COLO668 (cell line): ENCODE measurements around the gene SUGCT.
"Not testable (repeated sequence)": the region's sequence is repeated elsewhere in the genome, so short reads cannot be mapped to it uniquely, and the experiment has no call there.

ENCODE experiments used
- DNase-seq: peaks from one replicate; lab custom pipeline; 2025; ENCODE audit not compliant: unreplicated experiment; lab: John Stamatoyannopoulos, UW

Gene SUGCT

GRCh38 chr7:40199076-40199802, 64.4 kb downstream of the SUGCT start:
- no peak for DNase-seq

DNA sequence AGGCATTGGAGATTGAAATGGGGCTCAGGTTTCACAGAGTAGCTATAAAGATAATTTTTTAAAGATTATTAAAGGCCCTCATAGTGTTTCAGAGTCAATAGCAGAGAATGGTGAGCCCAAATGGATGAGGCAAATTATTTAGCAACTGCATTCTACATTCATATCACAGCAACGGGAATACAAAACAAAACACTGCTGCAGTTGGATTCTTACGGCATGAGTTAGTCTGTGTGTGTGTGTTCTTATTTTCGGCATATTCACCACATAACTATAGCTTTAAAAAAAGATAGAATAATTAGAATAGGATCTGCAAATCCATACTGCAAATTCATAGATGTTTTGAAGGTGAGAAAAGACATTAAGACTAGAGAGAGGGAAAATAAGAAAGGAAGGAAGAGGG, 66.0 kb downstream of the SUGCT start:
- no peak for DNase-seq

DNA sequence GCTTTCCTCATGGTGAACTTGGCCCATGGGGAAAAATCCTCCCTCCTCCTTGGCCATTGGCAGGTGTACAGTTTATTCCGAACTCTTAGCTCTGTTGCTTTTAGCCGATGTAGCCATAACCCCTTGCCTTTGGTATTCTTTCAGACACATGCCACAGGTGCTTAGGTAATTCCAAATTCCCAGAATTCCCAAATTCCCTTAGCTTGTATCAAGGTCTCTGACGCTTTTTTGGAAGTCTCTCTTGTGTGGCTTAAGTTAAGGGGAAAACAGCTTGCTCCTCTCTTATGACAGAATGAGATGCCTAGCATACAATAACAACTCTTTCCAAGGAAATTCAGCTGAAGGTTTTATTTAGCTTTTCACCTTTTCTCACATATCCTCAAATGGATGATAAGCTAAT, 68.0 kb downstream of the SUGCT start:
- DNase-seq: no peak

DNA sequence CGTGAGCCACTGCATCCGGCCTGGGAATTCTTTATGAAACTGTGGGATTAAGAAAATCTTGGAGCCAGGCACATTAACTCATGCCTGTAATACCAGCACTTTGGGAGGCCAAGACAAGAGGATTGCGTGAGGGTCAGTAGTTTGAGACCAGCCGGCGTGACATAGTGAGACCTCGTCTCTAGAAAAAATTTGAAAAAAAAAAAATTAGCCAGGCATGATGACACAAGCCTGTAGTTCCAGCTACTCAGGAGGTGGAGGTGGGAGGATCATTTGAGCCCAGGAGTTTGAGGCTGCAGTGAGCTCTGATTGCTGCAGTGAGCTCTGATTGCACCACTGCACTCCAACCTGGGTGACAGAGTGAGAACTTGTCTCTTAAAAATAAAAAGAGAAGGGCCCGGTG, 69.8 kb downstream of the SUGCT start:
- DNase-seq: no peak

GRCh38 chr7:40205992-40206391, 71.2 kb downstream of the SUGCT start:
- DNase-seq: no peak

DNA sequence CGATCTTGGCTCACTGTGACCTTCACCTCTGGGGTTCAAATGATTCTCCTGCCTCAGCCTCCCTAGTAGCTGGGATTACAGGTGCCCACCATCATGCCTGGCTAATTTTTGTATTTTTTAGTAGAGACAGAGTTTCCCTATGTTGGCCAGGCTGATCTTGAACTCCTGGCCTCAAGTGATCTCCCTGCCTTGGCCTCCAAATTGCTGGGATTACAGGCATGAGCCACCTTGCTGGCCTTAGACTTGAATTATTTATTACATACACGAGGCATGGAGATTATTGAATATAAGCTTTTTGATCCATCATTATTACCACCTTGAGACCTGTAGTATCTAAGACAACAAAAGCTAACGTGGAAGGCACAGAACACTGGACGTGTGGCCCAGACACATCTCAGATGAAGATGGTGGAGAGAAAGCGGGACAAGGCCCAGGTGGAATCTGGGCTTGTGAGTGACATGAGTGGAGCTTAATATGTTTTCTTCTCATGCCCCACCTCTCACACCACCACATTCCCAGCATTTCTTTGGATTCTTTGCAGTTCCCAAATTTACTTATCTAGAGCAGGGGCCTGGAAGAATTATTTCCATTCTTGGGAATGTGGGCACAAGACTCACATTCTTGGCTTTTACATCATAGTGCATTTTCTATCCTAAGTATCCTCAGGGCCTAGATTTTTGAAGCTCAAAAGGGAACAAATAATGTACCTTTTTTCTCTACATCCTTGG, 76.6 kb downstream of the SUGCT start:
- DNase-seq: no peak

GRCh38 chr7:40213291-40213690, 78.5 kb downstream of the SUGCT start:
- no peak for DNase-seq

DNA sequence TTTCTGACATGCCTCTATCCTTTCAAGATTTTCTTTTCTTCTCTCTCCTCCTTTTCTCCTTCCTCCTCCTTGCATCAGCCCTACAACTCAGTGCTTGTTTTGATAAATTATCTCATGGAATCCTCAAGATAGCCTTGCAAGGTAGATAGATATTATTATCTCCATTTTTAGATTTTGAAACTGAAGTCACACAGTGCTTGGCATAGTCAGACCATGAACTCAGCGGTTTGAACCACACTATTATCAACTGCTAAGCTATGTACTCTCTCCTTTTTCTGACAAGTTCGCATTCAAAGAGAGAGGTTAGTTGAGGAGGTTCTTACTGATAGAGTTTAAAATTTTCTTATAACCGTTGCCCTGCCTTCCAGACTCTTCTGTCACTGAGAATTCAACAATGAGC, 79.1 kb downstream of the SUGCT start:
- no peak for DNase-seq

GRCh38 chr7:40218612-40219011, 83.8 kb downstream of the SUGCT start:
- DNase-seq: not testable (repeated sequence)

GRCh38 chr7:40219917-40220316, 85.1 kb downstream of the SUGCT start:
- DNase-seq: no peak

GRCh38 chr7:40220421-40220911, 85.7 kb downstream of the SUGCT start:
- DNase-seq: no peak

GRCh38 chr7:40221836-40222235, 87.0 kb downstream of the SUGCT start:
- DNase-seq: no peak

GRCh38 chr7:40223451-40224127, 88.8 kb downstream of the SUGCT start:
- no peak for DNase-seq

DNA sequence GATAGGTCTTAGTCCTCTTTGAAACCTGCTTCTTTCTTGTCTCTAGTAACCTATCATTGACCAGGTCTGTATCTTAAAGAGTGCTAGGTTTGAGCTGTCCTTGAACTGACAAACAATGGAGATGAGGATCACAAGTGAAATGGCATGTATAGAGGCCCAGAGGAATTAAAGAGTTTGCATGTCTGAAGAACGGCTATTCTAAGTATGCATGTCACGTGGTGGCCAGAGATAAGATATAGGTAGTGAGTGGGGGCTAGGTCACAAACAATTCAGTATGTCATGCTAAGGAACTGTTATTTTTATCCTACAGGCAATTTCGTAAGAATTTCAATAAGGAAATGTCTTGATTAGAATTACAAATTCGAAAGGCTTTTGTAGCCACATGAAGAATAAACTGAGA, 95.3 kb downstream of the SUGCT start:
- DNase-seq: no peak

- no peak for DNase-seq
Measured at GRCh38 chr7:40231796-40232195, 97.0 kb downstream of the SUGCT start.

DNA sequence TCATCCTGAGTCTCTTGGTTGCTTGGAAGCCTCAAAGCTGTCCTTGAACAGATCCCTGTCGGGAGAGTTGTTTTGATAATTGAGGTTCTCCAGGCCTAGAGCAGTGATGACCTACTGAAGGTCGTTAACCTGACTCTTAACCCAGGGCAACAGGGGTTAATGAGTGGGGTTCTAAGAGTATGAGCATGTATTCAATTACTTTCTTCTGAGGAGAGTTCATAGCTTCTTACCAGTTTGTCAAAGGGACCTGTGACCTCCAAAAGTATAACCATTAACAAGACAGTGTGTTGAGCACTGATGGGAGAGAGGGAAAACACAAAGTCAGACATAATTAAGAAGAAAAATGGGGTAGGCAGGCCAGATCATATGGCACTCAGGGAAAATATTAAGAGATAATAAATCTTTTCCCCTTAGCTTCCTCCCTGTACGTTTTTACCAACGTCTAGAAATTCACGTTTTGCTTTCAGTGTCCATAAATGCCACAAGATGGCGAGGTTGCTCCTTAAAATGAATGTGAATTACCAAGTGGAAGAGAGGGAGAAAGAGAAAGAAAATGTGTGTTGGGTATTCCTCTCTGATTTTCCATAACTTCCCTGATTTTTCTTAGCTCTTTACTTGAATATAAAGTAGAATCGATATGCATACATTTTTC, 97.6 kb downstream of the SUGCT start:
- DNase-seq: no peak

DNA sequence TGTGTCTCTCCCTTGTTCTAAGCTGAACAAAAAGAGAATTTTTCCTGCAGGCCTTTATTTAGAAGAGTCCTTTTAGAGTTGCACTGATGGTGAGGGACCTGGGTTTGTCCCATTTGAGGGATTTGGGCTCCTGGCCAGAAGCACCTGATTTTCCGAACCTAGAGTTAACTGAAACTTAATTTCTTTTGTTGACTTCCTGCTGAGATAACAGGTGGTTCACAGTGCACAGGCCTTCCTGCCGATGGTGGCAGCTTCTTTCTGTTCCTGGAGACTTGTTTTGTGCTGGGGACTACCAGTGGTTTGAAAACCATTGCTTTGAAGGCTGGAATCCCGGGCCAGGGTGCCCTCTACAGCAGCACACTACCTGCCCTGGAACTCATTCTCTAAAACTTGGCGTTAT, 99.2 kb downstream of the SUGCT start:
- no peak for DNase-seq

- DNase-seq: no peak
Measured at GRCh38 chr7:40234666-40235065, 99.9 kb downstream of the SUGCT start.

DNA sequence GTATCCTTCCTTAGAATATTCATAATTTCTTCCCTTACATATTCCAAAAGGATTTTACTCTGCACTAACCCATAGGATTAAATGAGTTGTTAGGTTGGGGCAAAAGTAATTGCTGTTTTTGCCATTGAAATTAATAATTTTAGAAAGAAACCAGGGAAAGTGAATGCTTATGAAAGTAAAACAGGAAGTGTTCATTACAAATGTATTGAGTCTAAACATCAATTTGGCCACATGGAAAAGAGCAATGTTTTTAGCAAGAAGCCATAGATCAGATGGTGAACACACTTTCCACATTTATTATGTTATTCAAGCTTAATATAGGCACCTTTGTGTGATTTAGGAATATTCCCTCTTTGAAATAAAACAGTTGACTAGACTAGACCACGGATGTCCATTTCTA, 102.9 kb downstream of the SUGCT start:
- DNase-seq: no peak

DNA sequence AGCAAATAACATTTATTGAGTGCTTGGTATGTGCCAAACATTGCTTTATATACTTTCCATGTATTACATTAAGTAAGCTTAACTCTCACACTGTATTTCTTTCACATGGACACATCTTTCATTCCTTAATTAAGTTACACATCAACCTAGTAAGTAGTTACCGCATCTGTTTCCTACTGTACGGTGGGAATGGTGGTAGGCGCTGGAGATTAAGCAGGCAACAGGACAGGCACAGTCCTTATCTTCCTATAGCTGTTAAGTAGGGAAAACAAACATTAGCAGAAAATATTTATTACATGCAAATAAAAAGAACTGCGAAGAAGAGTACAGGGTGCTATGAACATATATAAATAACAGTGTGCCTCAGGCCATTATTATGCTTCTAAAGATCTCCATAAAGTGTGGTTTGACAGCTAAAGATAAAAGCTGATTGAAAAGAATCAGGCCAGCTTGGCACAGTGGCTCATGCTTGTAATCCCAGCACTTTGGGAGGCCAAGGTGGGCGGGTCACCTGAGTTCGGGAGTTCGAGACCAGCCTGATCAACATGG, 105.0 kb downstream of the SUGCT start:
- DNase-seq: no peak

DNA sequence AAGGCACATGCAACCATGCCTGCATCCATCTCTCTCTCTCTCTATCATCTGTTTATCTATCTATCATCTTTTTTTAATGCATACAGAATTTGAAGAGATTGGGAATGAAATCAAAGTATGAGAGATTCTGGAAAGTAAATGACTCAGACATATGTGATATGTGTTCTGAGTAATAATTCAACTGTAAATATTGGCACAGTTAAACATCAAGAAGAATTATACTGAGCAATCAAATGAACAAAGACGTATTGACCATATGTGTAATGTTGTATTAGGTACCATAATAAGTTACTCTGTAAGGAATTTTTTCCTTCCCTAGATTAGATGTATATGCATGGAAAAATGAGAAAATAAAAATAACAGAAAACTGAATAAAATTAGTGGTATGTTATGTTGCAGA, 108.3 kb downstream of the SUGCT start:
- DNase-seq: no peak
